ENCODE measurements around the gene TSPAN4.
A peak's percentile ranks its signal among the peaks of the same experiment; 100 is the strongest.

Gene TSPAN4

GRCh38 chr11:877565-877964 is 34.9 kb downstream of the TSPAN4 start:
- TF ChIP-seq CTCF (IDR thresholded peaks at IDR 0.05; ENCODE audit: low read depth, low read length): no peak
- Histone ChIP-seq H3K4me3 (ENCODE audit: low read depth, low read length) (no peak overlapping the region), H3K27me3 (ENCODE audit: insufficient read depth, low read depth, severe bottlenecking) (no peaks in the 10 kb centered on the region), H3K36me3 (peaks cover 43% of the 10 kb centered on the region), H3K27ac (no peak overlapping the region), H3K9me3 (ENCODE audit: severe bottlenecking) (no peaks in the 10 kb centered on the region)
- peak; percentile 55 for DNase-seq

GRCh38 chr11:880447-880846 is 37.8 kb downstream of the TSPAN4 start:
- no peak for DNase-seq
- TF ChIP-seq CTCF (IDR thresholded peaks at IDR 0.05; ENCODE audit: low read depth, low read length): peak; percentile 25; the same call in 1 of the 2 replicates
- Histone ChIP-seq H3K9me3 (ENCODE audit: severe bottlenecking) (no peaks in the 10 kb centered on the region), H3K27ac (no peak overlapping the region), H3K36me3 (peaks cover 49% of the 10 kb centered on the region), H3K4me3 (ENCODE audit: low read depth, low read length) (no peak overlapping the region), H3K27me3 (ENCODE audit: insufficient read depth, low read depth, severe bottlenecking) (no peaks in the 10 kb centered on the region)

- Histone ChIP-seq H3K4me3 (ENCODE audit: low read depth, low read length) (no peak overlapping the region), H3K36me3 (peaks cover 65% of the 10 kb centered on the region), H3K9me3 (ENCODE audit: severe bottlenecking) (no peaks in the 10 kb centered on the region), H3K27ac (no peak overlapping the region), H3K27me3 (ENCODE audit: insufficient read depth, low read depth, severe bottlenecking) (no peaks in the 10 kb centered on the region)
- no peak for DNase-seq
- TF ChIP-seq CTCF (IDR thresholded peaks at IDR 0.05; ENCODE audit: low read depth, low read length): no peak
Observed at GRCh38 chr11:882596-882995, 39.9 kb downstream of the TSPAN4 start.

- no peaks in the 10 kb centered on the region for H3K9me3 ChIP-seq (ENCODE audit: severe bottlenecking)
- H3K27ac ChIP-seq: no peak overlapping the region
- no peaks in the 10 kb centered on the region for H3K27me3 ChIP-seq (ENCODE audit: insufficient read depth, low read depth, severe bottlenecking)
- no peak overlapping the region for H3K4me3 ChIP-seq (ENCODE audit: low read depth, low read length)
- no peak for DNase-seq
- TF ChIP-seq CTCF (IDR thresholded peaks at IDR 0.05; ENCODE audit: low read depth, low read length): no peak
- H3K36me3 ChIP-seq: peaks cover 61% of the 10 kb centered on the region
Observed at GRCh38 chr11:883527-883926, 40.9 kb downstream of the TSPAN4 start.

- Histone ChIP-seq H3K4me3 (ENCODE audit: low read depth, low read length) (no peak overlapping the region), H3K9me3 (ENCODE audit: severe bottlenecking) (no peaks in the 10 kb centered on the region), H3K27me3 (ENCODE audit: insufficient read depth, low read depth, severe bottlenecking) (no peaks in the 10 kb centered on the region), H3K36me3 (peaks cover 53% of the 10 kb centered on the region), H3K27ac (no peak overlapping the region)
- no peak for TF ChIP-seq CTCF (IDR thresholded peaks at IDR 0.05; ENCODE audit: low read depth, low read length)
- DNase-seq: no peak
Observed at GRCh38 chr11:884578-885070, 42.0 kb downstream of the TSPAN4 start.

- no peak overlapping the region for H3K4me3 ChIP-seq (ENCODE audit: low read depth, low read length)
- TF ChIP-seq CTCF (IDR thresholded peaks at IDR 0.05; ENCODE audit: low read depth, low read length): no peak
- H3K9me3 ChIP-seq (ENCODE audit: severe bottlenecking): no peaks in the 10 kb centered on the region
- H3K27me3 ChIP-seq (ENCODE audit: insufficient read depth, low read depth, severe bottlenecking): no peaks in the 10 kb centered on the region
- H3K27ac ChIP-seq: no peak overlapping the region
- DNase-seq: no peak
- peaks cover 39% of the 10 kb centered on the region for H3K36me3 ChIP-seq
Observed at GRCh38 chr11:886568-886967, 43.9 kb downstream of the TSPAN4 start.

Measured in WERI-Rb-1 (cell line).